SU-DHL-6 (cell line): ENCODE measurements around the gene DDX5.

Experiments used
- H2AFZ ChIP-seq: fragments of 200-600 bp; sonication (generic); 2 replicates; pipeline ENCODE4 v1.6.1; 2014; ENCODE audit warnings: low read depth, mild to moderate bottlenecking, moderate library complexity, mixed read lengths, antibody characterized with exemption, low read length; ENCODE audit not compliant: severe bottlenecking
- H3F3A ChIP-seq: fragments of 200-600 bp; shearing (Covaris generic); 2 replicates; pipeline ENCODE4 v1.6.0; 2016; ENCODE audit warnings: antibody characterized with exemption, mild to moderate bottlenecking; ENCODE audit not compliant: insufficient read depth
- H3K27ac ChIP-seq: fragments of 200-600 bp; sonication (generic); 2 replicates; pipeline ENCODE4 v1.5.1; 2016; ENCODE audit warnings: low read depth, mild to moderate bottlenecking, low read length, moderate library complexity, mixed read lengths
- H3K27me3 ChIP-seq: fragments of 200-600 bp; sonication (generic), shearing (Covaris generic); 2 replicates; pipeline ENCODE4 v1.6.0; 2014; ENCODE audit warnings: mild to moderate bottlenecking, low read length
- H3K36me3 ChIP-seq: fragments of 200-600 bp; sonication (generic); 2 replicates; pipeline ENCODE4 v1.6.1; 2014; ENCODE audit warnings: mild to moderate bottlenecking, low read length, mixed read lengths
- H3K4me2 ChIP-seq: fragments of 300-600, 200-600 bp; shearing (Covaris generic), sonication (generic); 2 replicates; pipeline ENCODE4 v1.6.0; 2014; ENCODE audit warnings: low read length, low read depth, mild to moderate bottlenecking; ENCODE audit not compliant: poor library complexity, severe bottlenecking
- H3K4me3 ChIP-seq: fragments of 200-600 bp; sonication (generic); 2 replicates; pipeline ENCODE4 v1.5.1; 2014; ENCODE audit warnings: antibody characterized with exemption, low read length, mild to moderate bottlenecking, mixed read lengths; ENCODE audit not compliant: insufficient read depth, poor library complexity, severe bottlenecking
- H3K79me2 ChIP-seq: fragments of 200-600 bp; sonication (generic); 2 replicates; pipeline ENCODE4 v1.6.1; 2014; ENCODE audit warnings: mild to moderate bottlenecking, low read length, moderate library complexity; ENCODE audit not compliant: insufficient read depth
- H3K9ac ChIP-seq: fragments of 200-600 bp; sonication (generic); 2 replicates; pipeline ENCODE4 v1.7.0; 2014; ENCODE audit warnings: mild to moderate bottlenecking, low read length
- H3K9me2 ChIP-seq: fragments of 200-600 bp; sonication (generic); replicated peaks from 2 replicates; pipeline ENCODE4 v1.6.1; 2014; ENCODE audit warnings: low read length; ENCODE audit not compliant: insufficient read depth
- H3K9me3 ChIP-seq: fragments of 200-600 bp; sonication (generic); 2 replicates; pipeline ENCODE4 v1.6.1; 2014; ENCODE audit warnings: low read length, mixed read lengths; ENCODE audit not compliant: insufficient read depth
- H4K20me1 ChIP-seq: fragments of 200-600 bp; sonication (generic); 2 replicates; pipeline ENCODE4 v1.6.1; 2014; ENCODE audit warnings: low read depth, mild to moderate bottlenecking, antibody characterized with exemption, low read length, moderate library complexity, mixed read lengths
- CTCF ChIP-seq: fragments of 200-600 bp; sonication (generic); IDR thresholded peaks from one replicate; pipeline ENCODE4 v1.5.1; 2017; ENCODE audit warnings: antibody characterized with exemption, mild to moderate bottlenecking, low read length, moderate library complexity; ENCODE audit not compliant: insufficient read depth, poor library complexity, severe bottlenecking
- EZH2phosphoT487 ChIP-seq: fragments of 200-600 bp; sonication (generic), shearing (Covaris generic); conservative IDR thresholded peaks from 2 replicates; pipeline ENCODE4 v1.6.1; 2018; ENCODE audit warnings: mild to moderate bottlenecking, antibody characterized with exemption, low read length, moderate library complexity, mixed read lengths

Gene DDX5

GRCh38 chr17:64491994-64492393 lies 14.1 kb downstream of the DDX5 start:
- Histone ChIP-seq H4K20me1 (no peaks in the 10 kb centered on the region), H3K9ac (no peak overlapping the region), H3K36me3 (peaks cover 30% of the 10 kb centered on the region), H3K4me3 (no peak overlapping the region), H2AFZ (no peak overlapping the region), H3K4me2 (no peak overlapping the region), H3K27me3 (no peaks in the 10 kb centered on the region), H3K9me3 (no peaks in the 10 kb centered on the region), H3K79me2 (peaks cover 35% of the 10 kb centered on the region), H3F3A (peaks cover 30% of the 10 kb centered on the region), H3K9me2 (no peaks in the 10 kb centered on the region), H3K27ac (no peak overlapping the region)
- TF ChIP-seq EZH2phosphoT487 (no peak), CTCF (no peak)

GRCh38 chr17:64491034-64491860 lies 14.8 kb downstream of the DDX5 start:
- Histone ChIP-seq H3F3A (peaks cover 27% of the 10 kb centered on the region), H3K9me3 (no peaks in the 10 kb centered on the region), H3K4me2 (no peak overlapping the region), H3K79me2 (peaks cover 30% of the 10 kb centered on the region), H3K27me3 (no peaks in the 10 kb centered on the region), H3K4me3 (no peak overlapping the region), H3K9ac (no peak overlapping the region), H3K27ac (no peak overlapping the region), H3K9me2 (no peaks in the 10 kb centered on the region), H3K36me3 (peaks cover 37% of the 10 kb centered on the region), H4K20me1 (no peaks in the 10 kb centered on the region), H2AFZ (no peak overlapping the region)
- TF ChIP-seq CTCF (peak; percentile 46), EZH2phosphoT487 (no peak)

- H3K79me2 ChIP-seq, result peaks cover 5% of the 10 kb centered on the region
- no peaks in the 10 kb centered on the region for H3K27me3 ChIP-seq
- TF ChIP-seq EZH2phosphoT487 (no peak), CTCF (no peak)
- H3K4me2 ChIP-seq, result no peak overlapping the region
- peaks cover 14% of the 10 kb centered on the region; the same call in 1 of the 2 replicates for H3F3A ChIP-seq
- no peaks in the 10 kb centered on the region for H3K9me2 ChIP-seq
- H3K9me3 ChIP-seq, result no peaks in the 10 kb centered on the region
- H4K20me1 ChIP-seq, result no peaks in the 10 kb centered on the region
- no peak overlapping the region for H3K9ac ChIP-seq
- H3K27ac ChIP-seq, result no peak overlapping the region
- H3K36me3 ChIP-seq, result peaks cover 41% of the 10 kb centered on the region
- no peak overlapping the region for H2AFZ ChIP-seq
- H3K4me3 ChIP-seq, result no peak overlapping the region
Observed at GRCh38 chr17:64488301-64488700, 17.8 kb downstream of the DDX5 start.
